T-cell (primary cell): ENCODE data around the gene CADM1. TPM values are rescaled to one million over a fixed set of nuclear protein-coding genes. Genes with fewer than 3 reads are reported as not detected.

Experiments used
- ATAC-seq, 4 experiments: fragments of 200-7000 bp in 3 of 4; fragments of 150-1000 bp in 1 of 4; cut with Tn5 transposase; replicated peaks in 1 of 4; 1 replicate in 3 of 4; 2 replicates in 1 of 4; pipeline ENCODE4 v1.10.0; 2021; ENCODE audit warnings: moderate library complexity in 3 of 4, mild to moderate bottlenecking in 2 of 4, moderate number of reproducible peaks in 1 of 4
- CTCF ChIA-PET, 2 donors: fragments of 300-600 bp; sonication (Branson Sonifier 250); formaldehyde crosslinking; loops; one replicate each; lab custom pipeline; 2022; ENCODE audit warnings: antibody characterized with exemption in 2 of 2; lab: Charles Lee
- POLR2A ChIA-PET, 2 donors: fragments of 300-600 bp; sonication (Branson Sonifier 250); formaldehyde crosslinking; loops; one replicate each; lab custom pipeline; 2022; ENCODE audit warnings: antibody characterized with exemption in 2 of 2; lab: Charles Lee
- DNase-seq, 35 experiments: peaks; one replicate each; pipeline versions ENCODE4 v3.0.0 to v3.0.0-alpha.2; 2013 to 2023
- H3K27ac ChIP-seq: one replicate; pipeline ENCODE4 v1.5.1; 2013; ENCODE audit warnings: low read length
- H3K27me3 ChIP-seq, 2 experiments: replicated peaks in 1 of 2; 1 replicate in 1 of 2; 2 replicates in 1 of 2; pipeline versions ENCODE4 v1.6.1 to v1.7.0; 2013; ENCODE audit warnings: low read length in 1 of 2, mixed read lengths in 1 of 2; ENCODE audit not compliant: control insufficient read depth in 2 of 2, insufficient read depth in 2 of 2; ENCODE audit errors: extremely low read depth in 1 of 2
- H3K36me3 ChIP-seq, 2 donors: 1 replicate in 1 of 2; 2 replicates in 1 of 2; pipeline versions ENCODE4 v1.6.1 to v1.7.0; 2013; ENCODE audit warnings: low read length in 1 of 2; ENCODE audit not compliant: control insufficient read depth in 2 of 2, insufficient read depth in 1 of 2; ENCODE audit errors: extremely low read depth in 1 of 2
- H3K4me1 ChIP-seq, 2 experiments: 1 replicate in 1 of 2; 2 replicates in 1 of 2; pipeline versions ENCODE4 v1.6.1 to v1.7.0; 2013; ENCODE audit warnings: low read length in 2 of 2, mixed read lengths in 1 of 2; ENCODE audit not compliant: insufficient read depth in 2 of 2, control insufficient read depth in 1 of 2; ENCODE audit errors: extremely low read depth in 1 of 2
- H3K4me3 ChIP-seq, 2 donors: 1 replicate in 1 of 2; 2 replicates in 1 of 2; pipeline versions ENCODE4 v1.5.1 to v1.7.0; 2013; ENCODE audit warnings: mild to moderate bottlenecking in 2 of 2, low read length in 1 of 2, moderate library complexity in 1 of 2; ENCODE audit not compliant: control insufficient read depth in 1 of 2; ENCODE audit errors: extremely low read depth in 1 of 2
- H3K9me3 ChIP-seq: 2 replicates; pipeline ENCODE4 v1.7.0; 2013
- H3K27ac Mint-ChIP-seq, 2 donors: one replicate each; pipeline ENCODE4 v1.8.0; 2020 to 2021; ENCODE audit warnings: mild to moderate bottlenecking in 2 of 2, mixed read lengths in 2 of 2
- H3K27me3 Mint-ChIP-seq, 2 donors: one replicate each; pipeline ENCODE4 v1.8.0; 2021 to 2022; ENCODE audit warnings: mixed read lengths in 2 of 2
- H3K36me3 Mint-ChIP-seq: one replicate; pipeline ENCODE4 v1.8.0; 2021; ENCODE audit warnings: mixed read lengths
- H3K4me1 Mint-ChIP-seq, 3 donors: one replicate each; pipeline ENCODE4 v1.8.0; 2020 to 2022; ENCODE audit warnings: mixed read lengths in 3 of 3, mild to moderate bottlenecking in 1 of 3
- H3K4me3 Mint-ChIP-seq, 3 donors: one replicate each; pipeline ENCODE4 v1.8.0; 2020 to 2022; ENCODE audit warnings: mild to moderate bottlenecking in 3 of 3, mixed read lengths in 3 of 3, moderate library complexity in 3 of 3
- H3K9me3 Mint-ChIP-seq, 3 donors: one replicate each; pipeline ENCODE4 v1.8.0; 2020 to 2022; ENCODE audit warnings: mixed read lengths in 3 of 3
- WGBS: methylation state at CpG from one replicate; pipeline ENCODE4 v1.1.5; 2013; ENCODE audit warnings: missing lambda C conversion rate; ENCODE audit not compliant: insufficient coverage; 5-methylcytosine and 5-hydroxymethylcytosine counted together
- total RNA-seq, 35 experiments: library from RNA in 6 of 35; stranded (reverse) in 6 of 35; fragments of 120-200 nt in 1 of 35; gene quantifications; one replicate each; pipeline versions ENCODE4 v1.2.1 to v1.2.4 and lab custom pipeline; 2013 to 2026

Gene CADM1
- total RNA-seq, 5 donors from 2014 or later (not counting 1 experiment from before 2014, with no cell fraction given), result 2.1 to 6.7 (median 3.1) TPM

- H3K4me1 ChIP-seq, result no peaks in the 10 kb centered on the region
- Mint-ChIP-seq H3K9me3 (peaks cover 0 to 8% (median 0%) of the 10 kb centered on the region in 3 donors), H3K4me1 (no peaks in the 10 kb centered on the region), H3K4me3 (no peak overlapping the region), H3K36me3 (no peaks in the 10 kb centered on the region), H3K27me3 (peaks cover 0 to 1% of the 10 kb centered on the region in 2 donors), H3K27ac (no peak overlapping the region)
- POLR2A ChIA-PET, result no interaction called here
- DNase-seq (no peak), ATAC-seq (no peak)
- WGBS, result no CpG with 5 or more reads among the region's 1 CpG
- no peak overlapping the region for H3K27ac ChIP-seq
- H3K9me3 ChIP-seq, result no peaks in the 10 kb centered on the region
- H3K36me3 ChIP-seq, result no peaks in the 10 kb centered on the region
- H3K27me3 ChIP-seq, result no peaks in the 10 kb centered on the region
- CTCF ChIA-PET, result no interaction called here
- H3K4me3 ChIP-seq, result no peak overlapping the region
Measured at GRCh38 chr11:115460512-115460911, 43.7 kb downstream of the CADM1 start.

GRCh38 chr11:115459563-115459962 is 44.7 kb downstream of the CADM1 start:
- no peak overlapping the region for H3K4me3 Mint-ChIP-seq
- H3K27me3 ChIP-seq, result no peaks in the 10 kb centered on the region
- ChIA-PET POLR2A (no interaction called here), CTCF (no interaction called here)
- H3K36me3 ChIP-seq, result no peaks in the 10 kb centered on the region
- peaks cover 0 to 8% (median 0%) of the 10 kb centered on the region in 3 donors for H3K9me3 Mint-ChIP-seq
- ATAC-seq (no peak), DNase-seq (no peak)
- no peaks in the 10 kb centered on the region for H3K36me3 Mint-ChIP-seq
- no peak overlapping the region for H3K27ac ChIP-seq
- H3K4me1 Mint-ChIP-seq, result no peaks in the 10 kb centered on the region
- H3K4me1 ChIP-seq, result no peaks in the 10 kb centered on the region
- no peaks in the 10 kb centered on the region for H3K9me3 ChIP-seq
- H3K27me3 Mint-ChIP-seq, result peaks cover 0 to 1% of the 10 kb centered on the region in 2 donors
- H3K27ac Mint-ChIP-seq, result no peak overlapping the region
- no peak overlapping the region for H3K4me3 ChIP-seq

GRCh38 chr11:115458877-115459276 is 45.3 kb downstream of the CADM1 start:
- no peak overlapping the region for H3K27ac Mint-ChIP-seq
- no peak overlapping the region for H3K4me3 Mint-ChIP-seq
- peaks cover 0 to 1% of the 10 kb centered on the region in 2 donors for H3K27me3 Mint-ChIP-seq
- no peaks in the 10 kb centered on the region for H3K9me3 ChIP-seq
- peaks cover 0 to 8% (median 0%) of the 10 kb centered on the region in 3 donors for H3K9me3 Mint-ChIP-seq
- DNase-seq (no peak), ATAC-seq (no peak)
- POLR2A ChIA-PET, result no interaction called here
- no peaks in the 10 kb centered on the region for H3K4me1 Mint-ChIP-seq
- no peaks in the 10 kb centered on the region for H3K36me3 Mint-ChIP-seq
- no peaks in the 10 kb centered on the region for H3K27me3 ChIP-seq
- H3K27ac ChIP-seq, result no peak overlapping the region
- H3K4me3 ChIP-seq, result no peak overlapping the region
- H3K4me1 ChIP-seq, result no peaks in the 10 kb centered on the region
- CTCF ChIA-PET, result no interaction called here
- no peaks in the 10 kb centered on the region for H3K36me3 ChIP-seq
- no CpG with 5 or more reads among the region's 4 CpGs for WGBS

- Mint-ChIP-seq H3K9me3 (peaks cover 0 to under 1% (median 0%) of the 10 kb centered on the region in 3 donors), H3K4me1 (no peaks in the 10 kb centered on the region), H3K27me3 (peaks cover 2 to 5% of the 10 kb centered on the region in 2 donors), H3K27ac (no peak overlapping the region), H3K4me3 (no peak overlapping the region), H3K36me3 (no peaks in the 10 kb centered on the region)
- Histone ChIP-seq H3K36me3 (no peaks in the 10 kb centered on the region), H3K9me3 (no peaks in the 10 kb centered on the region), H3K4me3 (no peak overlapping the region), H3K27me3 (no peaks in the 10 kb centered on the region), H3K27ac (no peak overlapping the region), H3K4me1 (no peaks in the 10 kb centered on the region)
- POLR2A ChIA-PET, result no interaction called here
- CTCF ChIA-PET, result no interaction called here
- ATAC-seq, result no peak
- DNase-seq, result no peak
Measured at GRCh38 chr11:115456019-115456418, 48.2 kb downstream of the CADM1 start.

- ATAC-seq (no peak), DNase-seq (no peak)
- POLR2A ChIA-PET, result no interaction called here
- Mint-ChIP-seq H3K4me1 (no peaks in the 10 kb centered on the region), H3K4me3 (no peak overlapping the region), H3K36me3 (no peaks in the 10 kb centered on the region), H3K27me3 (peaks cover 2 to 5% of the 10 kb centered on the region in 2 donors), H3K9me3 (no peaks in the 10 kb centered on the region), H3K27ac (no peak overlapping the region)
- no peaks in the 10 kb centered on the region for H3K4me1 ChIP-seq
- H3K27me3 ChIP-seq, result no peaks in the 10 kb centered on the region
- no peak overlapping the region for H3K27ac ChIP-seq
- 90% methylated on average over 4 of the region's 4 CpGs for WGBS
- no peaks in the 10 kb centered on the region for H3K9me3 ChIP-seq
- H3K36me3 ChIP-seq, result no peaks in the 10 kb centered on the region
- CTCF ChIA-PET, result no interaction called here
- H3K4me3 ChIP-seq, result no peak overlapping the region
Measured at GRCh38 chr11:115455613-115456012, 48.6 kb downstream of the CADM1 start.

GRCh38 chr11:115454525-115454924 is 49.7 kb downstream of the CADM1 start:
- CTCF ChIA-PET, result no interaction called here

More at GRCh38 chr11:115454525-115454924, 49.7 kb downstream of the CADM1 start:
- WGBS, result no CpG with 5 or more reads among the region's 1 CpG
- Mint-ChIP-seq H3K27me3 (peaks cover 2 to 5% of the 10 kb centered on the region in 2 donors), H3K4me3 (no peak overlapping the region), H3K27ac (no peak overlapping the region), H3K36me3 (no peaks in the 10 kb centered on the region), H3K4me1 (no peaks in the 10 kb centered on the region), H3K9me3 (peaks cover 0 to 7% (median 0%) of the 10 kb centered on the region in 3 donors)
- no peaks in the 10 kb centered on the region for H3K27me3 ChIP-seq
- no peak overlapping the region for H3K27ac ChIP-seq
- H3K9me3 ChIP-seq, result no peaks in the 10 kb centered on the region
- POLR2A ChIA-PET, result no interaction called here
- no peak for ATAC-seq
- no peak for DNase-seq
- no peaks in the 10 kb centered on the region for H3K4me1 ChIP-seq
- H3K4me3 ChIP-seq, result no peak overlapping the region
- H3K36me3 ChIP-seq, result no peaks in the 10 kb centered on the region
